Astrocyte of the spinal cord (primary cell): ENCODE measurements around the gene LINGO3.
A peak's percentile ranks its signal among the peaks of the same experiment; 100 is the strongest.

Experiments
- DNase-seq: peaks from one replicate; pipeline ENCODE4 v3.0.0; 2011; ENCODE audit warnings: low read depth, low spot score
- H3K4me3 ChIP-seq: 2 replicates; pipeline ENCODE4 v1.5.1; 2011; ENCODE audit warnings: low read depth, mild to moderate bottlenecking, low read length, moderate library complexity
- CTCF ChIP-seq: IDR thresholded peaks from 2 replicates; pipeline ENCODE4 v1.5.1; 2012; ENCODE audit warnings: low read depth, mild to moderate bottlenecking, low read length, inconsistent platforms
- in situ Hi-C: cut with HindIII; loops from 2 replicates; pipeline ENCODE4 v1.10.0; 2017; ENCODE audit warnings: low sequenced_read_pairs

LINGO3 gene

DNA sequence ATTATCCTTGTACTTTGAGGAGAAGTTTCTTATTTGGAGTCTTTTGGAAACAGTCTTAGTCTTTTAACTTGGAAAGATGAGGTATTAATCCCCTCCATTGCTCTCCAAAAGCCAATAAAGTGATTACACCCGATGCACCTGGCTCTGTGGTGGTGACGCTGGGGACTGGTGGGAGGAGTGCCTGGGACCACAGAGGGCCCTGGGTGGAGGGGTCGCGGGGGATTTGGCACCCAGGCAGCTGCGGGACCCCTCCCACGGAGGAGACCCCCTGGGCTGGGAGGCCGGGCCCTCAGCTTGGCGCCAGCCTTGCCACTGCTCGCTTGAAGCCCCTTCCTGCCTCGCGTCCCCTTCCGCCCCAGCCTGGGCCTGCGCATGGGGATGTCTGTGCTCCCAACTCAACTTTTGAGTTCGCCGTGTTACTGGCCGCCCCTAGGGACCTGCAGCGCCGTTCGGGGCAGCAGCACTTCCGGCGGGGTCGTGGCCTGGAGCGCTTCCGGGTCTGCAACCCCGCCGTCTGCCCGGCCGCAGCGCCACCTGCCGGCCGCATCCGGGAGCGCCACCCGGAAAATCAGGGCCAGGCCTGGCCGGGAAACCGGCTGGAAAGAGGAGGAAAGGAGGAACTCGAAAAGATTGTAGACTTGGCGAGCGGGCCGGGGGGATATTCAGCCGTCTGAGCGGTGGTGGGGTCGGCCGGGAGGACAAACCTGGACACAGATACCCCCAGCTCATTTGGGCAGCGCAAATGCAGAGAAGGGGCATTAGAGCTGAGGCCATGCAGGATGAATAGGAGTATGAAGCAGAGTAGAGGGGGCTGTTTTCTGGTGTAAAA is 34.4 kb downstream of the LINGO3 start:
- peak; percentile 54 for DNase-seq
- in situ Hi-C loops = no loop called here
- TF ChIP-seq CTCF = peak; percentile 85
- H3K4me3 ChIP-seq = peak overlapping the region; percentile 7

DNA sequence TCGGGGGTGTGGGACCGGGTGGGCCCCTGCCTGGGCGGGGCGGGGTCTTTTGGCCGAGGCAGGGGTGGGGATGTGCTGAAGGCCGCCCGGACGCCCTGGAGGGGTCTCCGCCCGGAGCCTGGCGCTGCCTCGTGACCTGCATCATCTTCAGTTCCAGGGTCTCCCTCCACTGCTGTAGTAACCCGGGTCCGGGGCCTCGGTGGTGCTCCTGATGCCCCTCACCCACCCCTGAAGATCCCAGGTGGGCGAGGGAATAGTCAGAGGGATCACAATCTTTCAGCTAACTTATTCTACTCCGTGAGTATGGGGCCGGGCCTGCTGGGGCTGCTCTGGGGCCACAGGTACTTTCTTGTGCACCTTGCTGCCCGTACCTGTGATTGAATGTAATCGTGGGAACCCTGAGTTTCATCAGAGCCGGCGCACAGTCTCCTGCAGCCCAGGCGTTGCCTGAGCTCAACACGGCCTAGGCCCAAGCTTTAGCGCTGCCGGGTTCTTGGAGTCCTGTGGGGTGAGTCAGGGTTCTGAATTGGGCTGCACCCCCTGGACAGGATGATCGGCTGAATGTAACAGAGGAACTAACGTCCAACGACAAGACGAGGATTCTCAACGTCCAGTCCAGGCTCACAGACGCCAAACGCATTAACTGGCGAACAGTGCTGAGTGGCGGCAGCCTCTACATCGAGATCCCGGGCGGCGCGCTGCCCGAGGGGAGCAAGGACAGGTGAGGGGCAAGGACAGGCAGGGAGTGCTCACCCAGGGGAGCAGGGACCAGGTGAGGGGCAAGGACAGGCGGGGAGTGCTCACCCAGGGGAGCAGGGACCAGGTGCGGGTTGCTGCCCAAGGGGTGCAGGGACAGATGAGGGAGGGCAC is 36.5 kb downstream of the LINGO3 start:
- in situ Hi-C loops = no loop called here
- peak overlapping the region; percentile 99 for H3K4me3 ChIP-seq
- no peak for TF ChIP-seq CTCF
- DNase-seq = peak; percentile 55

DNA sequence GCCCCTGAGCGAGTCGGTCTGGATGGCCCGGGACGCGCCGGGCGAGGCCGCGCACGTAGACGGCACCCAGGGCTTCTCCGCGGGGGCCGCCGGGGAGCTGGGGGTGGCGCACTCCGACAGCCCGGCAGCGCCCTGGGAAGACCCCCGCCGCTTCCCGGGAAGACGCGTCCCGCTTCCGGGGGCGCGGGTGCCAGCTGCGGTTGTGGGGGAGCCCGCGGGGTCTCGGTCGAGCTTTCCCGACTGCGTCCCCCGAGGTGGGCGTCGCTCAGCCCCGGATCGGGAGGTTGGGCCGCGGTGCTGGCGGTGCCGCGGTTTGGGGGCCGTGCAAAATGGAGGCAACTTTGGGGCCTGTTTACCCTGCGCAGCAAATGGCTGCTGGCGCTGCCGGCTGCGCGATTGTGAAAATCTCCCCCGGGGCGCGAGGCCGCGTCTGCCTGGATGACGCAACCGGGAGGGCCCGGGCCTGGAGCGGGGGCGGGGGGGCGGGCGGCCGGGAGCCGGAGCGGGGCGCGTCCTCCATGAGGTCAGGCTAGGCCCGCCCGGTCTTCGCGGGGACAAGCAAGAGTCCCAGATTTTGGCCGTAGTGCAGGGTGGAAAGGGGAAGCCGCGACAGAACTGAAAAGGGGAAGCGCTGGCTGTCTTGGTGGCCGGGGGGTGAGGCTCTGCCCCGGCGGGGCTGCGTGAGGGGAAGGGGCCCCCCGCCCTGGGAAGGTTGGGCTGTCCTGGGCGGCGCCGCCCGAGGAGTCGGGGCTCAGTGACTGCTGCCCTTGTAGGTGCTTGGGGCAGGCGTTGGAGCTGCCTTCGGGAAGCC is 37.3 kb downstream of the LINGO3 start:
- peak; percentile 89 for DNase-seq
- in situ Hi-C loops = no loop called here
- TF ChIP-seq CTCF = no peak
- H3K4me3 ChIP-seq = peak overlapping the region; percentile 99

GRCh38 chr19:2270157-2270422 is 37.9 kb downstream of the LINGO3 start:
- no peak for TF ChIP-seq CTCF
- DNase-seq = no peak
- in situ Hi-C loops = no loop called here
- H3K4me3 ChIP-seq = peak overlapping the region; percentile 99

DNA sequence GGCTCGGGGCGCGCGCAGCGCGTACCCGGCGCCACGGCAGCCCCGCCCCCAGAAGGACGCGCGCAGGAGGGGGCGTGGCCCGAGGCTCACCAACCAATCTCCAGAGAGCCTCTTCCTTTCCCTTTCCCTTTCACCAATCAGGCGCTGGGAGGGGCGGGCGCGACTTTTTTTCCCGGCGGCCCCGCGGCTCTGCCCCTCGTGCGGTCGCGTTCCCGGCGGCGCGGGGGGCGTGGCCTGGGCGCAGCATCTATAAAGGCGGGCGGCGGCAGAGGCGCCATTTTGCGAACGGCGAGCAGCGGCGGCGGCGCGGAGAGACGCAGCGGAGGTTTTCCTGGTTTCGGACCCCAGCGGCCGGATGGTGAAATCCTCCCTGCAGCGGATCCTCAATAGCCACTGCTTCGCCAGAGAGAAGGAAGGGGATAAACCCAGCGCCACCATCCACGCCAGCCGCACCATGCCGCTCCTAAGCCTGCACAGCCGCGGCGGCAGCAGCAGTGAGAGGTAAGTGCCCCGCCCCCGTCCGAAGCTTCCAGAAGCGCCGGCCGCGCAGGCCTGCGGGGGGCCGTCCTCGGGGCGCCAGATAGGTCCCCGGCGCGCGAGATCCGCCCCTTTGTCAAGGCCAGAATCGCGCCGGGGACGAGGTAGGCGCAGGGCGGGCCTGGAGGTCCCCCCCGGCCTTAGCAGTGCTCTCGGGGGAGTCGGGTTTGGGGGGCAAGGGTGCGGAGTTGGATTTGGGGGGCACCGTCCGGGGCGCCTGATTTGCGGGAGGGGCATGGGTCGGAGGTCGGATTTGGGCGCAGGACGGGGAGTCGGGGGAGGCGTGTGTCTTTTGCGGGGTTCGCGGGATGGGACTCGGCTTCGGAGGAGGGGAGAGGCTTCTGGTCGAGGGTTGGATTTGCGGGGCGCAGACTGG is 38.5 kb downstream of the LINGO3 start:
- peak overlapping the region; percentile 99 for H3K4me3 ChIP-seq
- in situ Hi-C loops = no loop called here
- TF ChIP-seq CTCF = no peak
- DNase-seq = peak; percentile 97
